NCI-H748 (cell line): Measurements from ENCODE around the gene SLC4A2.
A peak's percentile ranks its signal among the peaks of the same experiment; 100 is the strongest.

Experiments
- DNase-seq: peaks from one replicate; lab custom pipeline; 2025; ENCODE audit not compliant: unreplicated experiment; lab: John Stamatoyannopoulos, UW

The SLC4A2 gene

GRCh38 chr7:151114151-151115090 lies 55.0 kb downstream of the SLC4A2 start:
- DNase-seq, result no peak

GRCh38 chr7:151115121-151115835 lies 55.9 kb downstream of the SLC4A2 start:
- no peak for DNase-seq

GRCh38 chr7:151115836-151116418 lies 56.5 kb downstream of the SLC4A2 start:
- no peak for DNase-seq

- no peak for DNase-seq
Measured at GRCh38 chr7:151116603-151117440, 57.4 kb downstream of the SLC4A2 start.

- no peak for DNase-seq
Measured at GRCh38 chr7:151117565-151117964, 58.2 kb downstream of the SLC4A2 start.

GRCh38 chr7:151118108-151119054 lies 59.0 kb downstream of the SLC4A2 start:
- DNase-seq, result no peak

GRCh38 chr7:151119055-151119415 lies 59.6 kb downstream of the SLC4A2 start:
- no peak for DNase-seq

- DNase-seq, result no peak
Measured at GRCh38 chr7:151119902-151120301, 60.5 kb downstream of the SLC4A2 start.

GRCh38 chr7:151120896-151121295 lies 61.5 kb downstream of the SLC4A2 start:
- no peak for DNase-seq

GRCh38 chr7:151121380-151122170 lies 62.2 kb downstream of the SLC4A2 start:
- no peak for DNase-seq

GRCh38 chr7:151122276-151122675 lies 62.9 kb downstream of the SLC4A2 start:
- DNase-seq, result no peak

GRCh38 chr7:151122796-151123157 lies 63.4 kb downstream of the SLC4A2 start:
- no peak for DNase-seq

- no peak for DNase-seq
Measured at GRCh38 chr7:151123158-151123821, 63.9 kb downstream of the SLC4A2 start.

GRCh38 chr7:151123822-151124464 lies 64.6 kb downstream of the SLC4A2 start:
- peak; percentile 68 for DNase-seq

GRCh38 chr7:151124481-151124880 lies 65.1 kb downstream of the SLC4A2 start:
- no peak for DNase-seq

- DNase-seq, result no peak
Measured at GRCh38 chr7:151124899-151125399, 65.6 kb downstream of the SLC4A2 start.

GRCh38 chr7:151125470-151125845 lies 66.1 kb downstream of the SLC4A2 start:
- no peak for DNase-seq
